HUES48 (cell line): ENCODE data around the gene TSPAN3.

Experiments used
- H3K27ac ChIP-seq: one replicate; pipeline ENCODE4 v1.7.0; 2013; ENCODE audit warnings: low read depth, low read length, inconsistent platforms
- H3K27me3 ChIP-seq: 2 replicates; pipeline ENCODE4 v1.6.1; 2013; ENCODE audit warnings: mild to moderate bottlenecking, low read length; ENCODE audit not compliant: control insufficient read depth, insufficient read depth
- H3K36me3 ChIP-seq: 2 replicates; pipeline ENCODE4 v1.6.1; 2013; ENCODE audit warnings: low read length; ENCODE audit not compliant: control insufficient read depth, insufficient read depth
- H3K4me1 ChIP-seq: 2 replicates; pipeline ENCODE4 v1.6.1; 2013; ENCODE audit warnings: mild to moderate bottlenecking, low read length; ENCODE audit not compliant: control insufficient read depth, insufficient read depth
- H3K4me3 ChIP-seq: 2 replicates; pipeline ENCODE4 v1.5.1; 2013; ENCODE audit warnings: mild to moderate bottlenecking, low read depth, low read length
- H3K9ac ChIP-seq: 2 replicates; pipeline ENCODE4 v1.6.1; 2013; ENCODE audit warnings: mild to moderate bottlenecking, low read depth, low read length, moderate library complexity
- H3K9me3 ChIP-seq: 2 replicates; pipeline ENCODE4 v1.6.1; 2013; ENCODE audit warnings: low read length; ENCODE audit not compliant: control insufficient read depth, insufficient read depth

TSPAN3 gene

DNA sequence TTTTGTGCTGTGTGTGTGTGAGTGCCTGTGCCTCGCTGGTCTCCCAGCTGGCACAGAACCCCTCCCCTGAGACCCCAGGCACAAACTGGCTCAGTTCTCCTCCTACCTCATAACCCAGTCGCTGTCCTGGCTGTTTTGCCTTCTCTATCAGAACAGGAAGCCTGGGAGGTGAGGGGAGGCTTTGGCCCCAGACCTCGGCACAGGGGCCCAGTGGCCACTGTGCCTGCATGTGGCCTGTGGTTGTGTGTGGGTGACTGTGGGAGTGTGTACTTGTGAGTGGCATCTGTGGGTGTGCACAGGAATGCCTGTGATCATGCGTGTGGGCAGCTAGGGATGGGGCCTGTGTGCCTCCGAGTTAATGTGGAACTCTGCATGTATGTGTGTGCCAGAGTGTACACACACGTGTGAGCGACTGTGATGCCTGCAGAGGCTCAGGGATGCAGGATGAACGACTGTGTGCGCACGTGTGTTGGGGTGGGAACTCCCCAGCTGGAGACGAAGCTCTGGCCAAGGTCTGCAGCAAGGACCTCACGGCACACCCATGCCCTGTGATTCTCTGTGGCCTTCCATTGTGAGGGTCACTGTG is 43.7 kb downstream of the TSPAN3 start:
- H3K36me3 ChIP-seq, result no peaks in the 10 kb centered on the region
- H3K9me3 ChIP-seq, result no peaks in the 10 kb centered on the region
- H3K4me1 ChIP-seq, result peaks cover 8% of the 10 kb centered on the region; the same call in 1 of the 2 replicates
- no peak overlapping the region for H3K9ac ChIP-seq
- H3K27me3 ChIP-seq, result peaks cover 3% of the 10 kb centered on the region
- H3K4me3 ChIP-seq, result no peak overlapping the region
- no peak overlapping the region for H3K27ac ChIP-seq

- H3K9ac ChIP-seq, result no peak overlapping the region
- no peaks in the 10 kb centered on the region for H3K36me3 ChIP-seq
- peaks cover 8% of the 10 kb centered on the region; the same call in 1 of the 2 replicates for H3K4me1 ChIP-seq
- H3K9me3 ChIP-seq, result no peaks in the 10 kb centered on the region
- H3K27ac ChIP-seq, result no peak overlapping the region
- H3K27me3 ChIP-seq, result peaks cover 3% of the 10 kb centered on the region
- H3K4me3 ChIP-seq, result no peak overlapping the region
Measured at GRCh38 chr15:77026501-77027110, 44.3 kb downstream of the TSPAN3 start.

- Histone ChIP-seq H3K9ac (no peak overlapping the region), H3K36me3 (no peaks in the 10 kb centered on the region), H3K27me3 (peaks cover 3% of the 10 kb centered on the region), H3K27ac (no peak overlapping the region), H3K9me3 (no peaks in the 10 kb centered on the region), H3K4me3 (no peak overlapping the region), H3K4me1 (peaks cover 8% of the 10 kb centered on the region; the same call in 1 of the 2 replicates)
Measured at GRCh38 chr15:77025941-77026411, 44.9 kb downstream of the TSPAN3 start.

DNA sequence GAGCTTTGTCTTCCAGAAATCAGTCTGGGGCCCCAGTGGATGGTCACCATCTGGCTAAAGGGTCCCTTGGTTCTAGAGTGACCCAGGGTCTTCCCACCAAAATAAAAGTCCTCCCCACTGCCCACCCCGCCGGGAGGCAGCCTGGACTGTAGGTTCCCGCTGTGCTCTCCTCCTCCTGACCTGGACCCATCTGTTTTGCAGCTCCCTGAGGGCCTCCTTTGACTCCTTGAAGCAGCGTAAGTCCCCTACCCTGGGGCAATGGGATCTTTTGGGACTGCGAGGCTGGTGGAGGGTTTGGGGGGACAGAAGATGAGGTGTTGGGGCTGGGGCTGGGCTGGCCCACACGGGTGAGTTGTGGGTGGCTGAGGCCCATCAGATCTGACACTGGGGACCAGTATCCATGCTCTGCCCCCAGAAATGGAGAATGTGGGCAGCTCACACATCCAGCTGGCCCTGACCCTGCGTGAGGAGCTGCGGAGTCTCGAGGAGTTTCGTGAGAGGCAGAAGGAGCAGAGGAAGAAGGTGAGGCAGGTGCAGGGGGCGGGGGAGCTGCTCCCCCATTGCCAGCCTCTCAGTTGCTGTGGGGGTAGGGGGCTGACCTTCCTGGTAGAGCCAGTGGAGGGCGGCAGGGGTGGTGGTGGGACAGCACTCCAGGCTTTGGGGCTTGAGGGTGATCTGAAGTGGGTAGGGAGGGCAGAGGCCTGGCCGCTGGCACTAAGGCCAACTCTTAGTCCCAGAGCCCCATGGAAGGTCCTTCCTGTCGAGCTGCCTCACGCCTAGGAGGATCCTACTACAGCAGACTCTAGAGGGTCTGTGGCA is 45.6 kb downstream of the TSPAN3 start:
- H3K36me3 ChIP-seq, result no peaks in the 10 kb centered on the region
- H3K4me3 ChIP-seq, result no peak overlapping the region
- H3K27ac ChIP-seq, result no peak overlapping the region
- no peak overlapping the region for H3K9ac ChIP-seq
- peaks cover 6% of the 10 kb centered on the region; the same call in 1 of the 2 replicates for H3K4me1 ChIP-seq
- H3K27me3 ChIP-seq, result peaks cover 3% of the 10 kb centered on the region
- H3K9me3 ChIP-seq, result no peaks in the 10 kb centered on the region

GRCh38 chr15:77024273-77025082 is 46.4 kb downstream of the TSPAN3 start:
- Histone ChIP-seq H3K4me1 (peaks cover 2% of the 10 kb centered on the region; the same call in 1 of the 2 replicates), H3K9me3 (no peaks in the 10 kb centered on the region), H3K36me3 (no peaks in the 10 kb centered on the region), H3K27ac (no peak overlapping the region), H3K9ac (no peak overlapping the region), H3K4me3 (no peak overlapping the region), H3K27me3 (peaks cover 3% of the 10 kb centered on the region)

DNA sequence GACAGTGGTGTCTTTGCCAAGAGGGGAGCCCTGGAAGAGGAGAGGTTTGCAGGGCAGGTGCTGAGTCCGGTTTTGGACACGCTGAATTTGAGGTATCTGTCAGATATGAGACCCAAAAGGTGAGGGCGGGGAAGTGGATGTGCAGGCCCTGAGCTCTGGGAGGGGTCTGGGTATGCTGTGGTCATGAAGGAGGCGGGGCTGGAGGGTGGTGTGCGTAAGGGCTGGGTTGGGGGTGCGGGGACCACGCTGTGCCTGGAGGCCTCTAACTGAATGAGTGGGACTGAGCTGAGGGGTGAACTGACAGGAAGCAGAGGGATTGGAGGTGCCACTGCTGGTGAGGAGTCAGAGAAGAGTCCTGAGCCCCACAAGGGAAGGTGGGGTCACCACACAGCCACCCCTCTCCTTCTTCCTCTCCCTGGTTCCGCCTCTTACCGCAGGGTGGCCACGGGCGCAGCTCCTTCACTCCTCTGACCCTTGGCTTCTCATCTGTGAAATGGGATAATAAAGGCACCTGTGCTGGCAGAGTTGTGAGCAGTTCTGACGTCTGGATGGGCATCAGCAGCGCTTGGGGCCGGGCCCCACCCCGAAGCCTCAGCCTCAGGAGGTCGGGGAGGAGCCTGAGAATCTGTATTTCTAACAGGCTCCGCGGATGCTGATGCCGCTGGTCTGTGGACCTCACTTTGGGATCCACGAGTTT is 47.2 kb downstream of the TSPAN3 start:
- no peak overlapping the region for H3K4me3 ChIP-seq
- H3K9me3 ChIP-seq, result no peaks in the 10 kb centered on the region
- no peak overlapping the region for H3K27ac ChIP-seq
- H3K27me3 ChIP-seq, result peaks cover 3% of the 10 kb centered on the region; the same call in 1 of the 2 replicates
- H3K36me3 ChIP-seq, result no peaks in the 10 kb centered on the region
- peaks cover 2% of the 10 kb centered on the region; the same call in 1 of the 2 replicates for H3K4me1 ChIP-seq
- no peak overlapping the region for H3K9ac ChIP-seq

DNA sequence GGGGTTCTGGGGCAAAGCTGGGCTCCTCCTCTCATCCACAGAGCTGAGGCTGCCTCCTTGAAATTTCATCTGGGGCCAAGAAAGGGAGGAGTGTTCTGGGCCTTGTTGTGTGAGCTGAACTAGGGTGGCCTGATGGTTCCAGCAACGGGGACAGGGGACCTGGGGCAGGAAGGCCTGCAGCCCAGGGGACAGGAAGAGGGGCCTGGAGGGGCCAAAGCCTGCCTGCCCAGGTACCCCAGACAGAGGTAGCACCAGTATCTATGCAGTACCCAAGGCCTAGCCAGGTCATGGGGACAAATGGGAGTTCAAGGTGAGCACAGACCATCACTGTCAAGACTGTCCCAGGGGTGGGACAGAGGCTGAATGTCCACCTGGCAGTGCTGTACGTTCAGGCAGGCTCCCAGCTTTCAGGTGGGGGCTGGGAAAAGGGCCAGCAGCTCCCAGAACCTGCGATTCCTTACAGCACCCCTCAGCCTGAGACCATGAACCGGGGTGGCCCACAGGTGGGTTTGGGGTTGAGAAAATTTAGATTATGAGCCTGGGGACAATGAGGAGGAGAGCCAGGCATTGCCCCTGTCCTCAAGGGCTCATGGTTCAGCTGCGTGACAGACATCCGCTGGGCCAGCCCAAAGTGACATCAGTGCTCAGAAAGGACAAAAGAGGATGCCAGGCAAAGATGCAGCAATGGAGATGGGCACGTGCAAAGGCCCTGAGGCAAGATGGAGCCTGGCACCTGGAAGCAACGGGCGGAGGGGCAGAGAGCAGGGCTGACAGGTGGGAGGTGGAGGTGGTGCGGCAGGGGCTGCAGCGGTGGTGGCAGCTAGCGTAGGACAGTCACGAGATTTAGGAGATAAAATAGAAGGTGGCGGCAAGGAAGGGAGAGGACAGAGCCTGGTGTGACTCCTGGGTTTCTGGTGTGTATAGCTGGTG is 48.0 kb downstream of the TSPAN3 start:
- peaks cover 3% of the 10 kb centered on the region; the same call in 1 of the 2 replicates for H3K27me3 ChIP-seq
- no peak overlapping the region for H3K9ac ChIP-seq
- peaks cover under 1% of the 10 kb centered on the region; the same call in 1 of the 2 replicates for H3K4me1 ChIP-seq
- H3K27ac ChIP-seq, result no peak overlapping the region
- no peak overlapping the region for H3K4me3 ChIP-seq
- no peaks in the 10 kb centered on the region for H3K36me3 ChIP-seq
- H3K9me3 ChIP-seq, result no peaks in the 10 kb centered on the region

DNA sequence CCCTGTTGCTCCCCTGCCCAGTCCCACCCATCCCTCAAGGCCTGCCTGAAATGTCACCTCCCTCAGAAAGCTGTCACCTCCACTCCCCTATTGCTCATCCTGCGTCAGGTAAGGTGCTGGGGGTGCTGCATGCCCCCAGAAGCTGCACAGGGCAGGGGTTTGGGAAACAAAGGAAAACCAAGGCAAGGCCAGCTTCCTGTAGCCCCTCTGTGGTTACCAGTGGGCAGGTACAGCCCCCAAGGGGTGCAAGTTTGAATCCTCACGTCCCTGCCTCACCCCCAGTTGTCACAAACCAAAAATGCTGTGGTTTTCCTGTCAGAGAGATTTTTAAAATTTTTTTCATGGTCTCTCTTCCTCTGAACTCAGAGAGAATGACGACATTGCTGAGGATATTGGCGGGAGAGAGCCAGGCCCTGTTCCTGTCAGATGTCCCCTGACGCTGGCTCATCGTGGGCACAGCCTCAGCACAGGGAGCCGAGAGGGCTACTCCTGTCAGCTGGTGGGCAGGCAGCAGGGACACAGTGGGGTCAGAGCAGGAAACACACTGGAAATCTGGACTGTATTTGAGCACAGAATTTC is 49.0 kb downstream of the TSPAN3 start:
- no peaks in the 10 kb centered on the region for H3K4me1 ChIP-seq
- H3K27ac ChIP-seq, result no peak overlapping the region
- H3K9me3 ChIP-seq, result no peaks in the 10 kb centered on the region
- no peaks in the 10 kb centered on the region for H3K27me3 ChIP-seq
- no peak overlapping the region for H3K9ac ChIP-seq
- no peaks in the 10 kb centered on the region for H3K36me3 ChIP-seq
- no peak overlapping the region for H3K4me3 ChIP-seq

GRCh38 chr15:77021088-77021481 is 49.8 kb downstream of the TSPAN3 start:
- H3K27ac ChIP-seq, result no peak overlapping the region
- H3K36me3 ChIP-seq, result no peaks in the 10 kb centered on the region

More at GRCh38 chr15:77021088-77021481, 49.8 kb downstream of the TSPAN3 start:
- Histone ChIP-seq H3K9me3 (no peaks in the 10 kb centered on the region), H3K9ac (no peak overlapping the region), H3K4me1 (no peaks in the 10 kb centered on the region), H3K4me3 (no peak overlapping the region), H3K27me3 (no peaks in the 10 kb centered on the region)
